Measurements from ENCODE around the gene TSPAN9.

GRCh38 chr12:3193131-3193530, 116.0 kb downstream of the TSPAN9 start:
- TF ChIP-seq, protein P1, sequence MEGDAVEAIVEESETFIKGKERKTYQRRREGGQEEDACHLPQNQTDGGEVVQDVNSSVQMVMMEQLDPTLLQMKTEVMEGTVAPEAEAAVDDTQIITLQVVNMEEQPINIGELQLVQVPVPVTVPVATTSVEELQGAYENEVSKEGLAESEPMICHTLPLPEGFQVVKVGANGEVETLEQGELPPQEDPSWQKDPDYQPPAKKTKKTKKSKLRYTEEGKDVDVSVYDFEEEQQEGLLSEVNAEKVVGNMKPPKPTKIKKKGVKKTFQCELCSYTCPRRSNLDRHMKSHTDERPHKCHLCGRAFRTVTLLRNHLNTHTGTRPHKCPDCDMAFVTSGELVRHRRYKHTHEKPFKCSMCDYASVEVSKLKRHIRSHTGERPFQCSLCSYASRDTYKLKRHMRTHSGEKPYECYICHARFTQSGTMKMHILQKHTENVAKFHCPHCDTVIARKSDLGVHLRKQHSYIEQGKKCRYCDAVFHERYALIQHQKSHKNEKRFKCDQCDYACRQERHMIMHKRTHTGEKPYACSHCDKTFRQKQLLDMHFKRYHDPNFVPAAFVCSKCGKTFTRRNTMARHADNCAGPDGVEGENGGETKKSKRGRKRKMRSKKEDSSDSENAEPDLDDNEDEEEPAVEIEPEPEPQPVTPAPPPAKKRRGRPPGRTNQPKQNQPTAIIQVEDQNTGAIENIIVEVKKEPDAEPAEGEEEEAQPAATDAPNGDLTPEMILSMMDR (IDR thresholded peaks at IDR 0.05; ENCODE audit: insufficient read depth, low read depth, low read length) = no peak
- TF ChIP-seq EZH2 (IDR thresholded peaks at IDR 0.05; ENCODE audit: insufficient read depth, low read length) = no peak
